Right ventricle myocardium superior (tissue), 1 donor: Measurements from ENCODE around the gene CRYBG2. TPM values are rescaled to one million over a fixed set of nuclear protein-coding genes. Genes with fewer than 3 reads are reported as not detected.
A peak's percentile ranks its signal among the peaks of the same experiment; 100 is the strongest.

Experiments
- ATAC-seq: fragments of 200-7000 bp; cut with Tn5 transposase; one replicate; pipeline ENCODE4 v1.9.1; 2020; ENCODE audit warnings: mild to moderate bottlenecking; ENCODE audit not compliant: poor library complexity
- DNase-seq: peaks from one replicate; pipeline ENCODE4 v3.0.0-alpha.2; 2020
- intact Hi-C: fragments of 100-400 bp; cut with DNase I; formaldehyde crosslinking; loops from one replicate; pipeline ENCODE4 v1.11.2; 2022
- total RNA-seq: library from RNA; stranded (reverse); fragmentation: NEBNext Ultra II Directional; extraction: Animal tissue kit (Norgen Biotek cat#: 25700); gene quantifications from one replicate; pipeline ENCODE4 v1.2.1, GENCODE V29; 2021
- donor health status: DM: no; HTN: yes; CAD: no; lungs with severe emphysema.

The CRYBG2 gene
- total RNA-seq, 1 donor from 2014 or later = not detected

DNA sequence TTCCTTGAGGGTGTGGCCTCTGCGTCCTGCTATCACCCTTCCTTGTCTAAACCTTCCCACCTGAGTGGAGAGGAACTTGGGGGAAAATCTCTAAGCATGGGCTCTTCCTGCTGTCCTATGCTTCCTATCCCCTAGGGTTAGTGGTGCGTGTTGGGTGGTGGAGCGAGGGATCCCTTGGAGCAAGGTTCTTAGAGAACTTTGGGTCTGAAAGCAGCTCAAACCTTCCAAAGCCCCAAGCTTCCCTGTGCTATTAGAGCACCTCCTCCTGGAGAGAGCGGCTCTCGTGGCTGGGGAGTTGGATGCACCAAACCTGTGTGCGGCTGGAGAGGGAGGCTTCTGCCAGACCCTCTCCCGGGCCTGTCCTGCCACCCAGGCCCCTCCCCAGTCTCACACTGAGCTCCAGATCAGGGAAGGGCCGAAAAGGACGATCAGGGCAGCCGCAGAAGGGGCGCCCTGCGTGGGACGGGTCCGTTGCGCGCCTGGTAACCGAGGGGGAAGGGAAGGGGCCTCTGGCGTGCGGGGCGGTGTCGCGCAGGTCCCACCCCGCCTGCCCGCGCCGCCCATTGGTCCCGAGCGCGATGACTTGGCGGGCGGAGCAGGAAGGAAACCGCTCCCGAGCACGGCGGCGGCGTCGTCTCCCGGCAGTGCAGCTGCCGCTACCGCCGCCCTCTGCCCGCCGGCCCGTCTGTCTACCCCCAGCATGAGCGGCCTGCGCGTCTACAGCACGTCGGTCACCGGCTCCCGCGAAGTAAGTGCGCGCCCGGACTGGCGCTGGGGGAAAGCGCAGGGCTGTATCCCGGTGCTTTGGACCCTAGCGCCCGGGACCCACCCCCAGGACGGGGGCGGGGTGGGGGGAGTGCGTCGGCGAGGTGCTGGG is 74.2 kb downstream of the CRYBG2 start, which contains the start of gene SH3BGRL3:
SH3BGRL3 (plus strand) TSS at position 631 of the 877 bp plus-strand sequence; CDS start at position 701, 70 bp downstream.
- intact Hi-C loops = loop anchor here (10.0 kb wide), 1 partner anchor 85 kb away; no protein-coding TSS in a partner anchor
- DNase-seq = peak; percentile 95
- peak; percentile 82 for ATAC-seq

DNA sequence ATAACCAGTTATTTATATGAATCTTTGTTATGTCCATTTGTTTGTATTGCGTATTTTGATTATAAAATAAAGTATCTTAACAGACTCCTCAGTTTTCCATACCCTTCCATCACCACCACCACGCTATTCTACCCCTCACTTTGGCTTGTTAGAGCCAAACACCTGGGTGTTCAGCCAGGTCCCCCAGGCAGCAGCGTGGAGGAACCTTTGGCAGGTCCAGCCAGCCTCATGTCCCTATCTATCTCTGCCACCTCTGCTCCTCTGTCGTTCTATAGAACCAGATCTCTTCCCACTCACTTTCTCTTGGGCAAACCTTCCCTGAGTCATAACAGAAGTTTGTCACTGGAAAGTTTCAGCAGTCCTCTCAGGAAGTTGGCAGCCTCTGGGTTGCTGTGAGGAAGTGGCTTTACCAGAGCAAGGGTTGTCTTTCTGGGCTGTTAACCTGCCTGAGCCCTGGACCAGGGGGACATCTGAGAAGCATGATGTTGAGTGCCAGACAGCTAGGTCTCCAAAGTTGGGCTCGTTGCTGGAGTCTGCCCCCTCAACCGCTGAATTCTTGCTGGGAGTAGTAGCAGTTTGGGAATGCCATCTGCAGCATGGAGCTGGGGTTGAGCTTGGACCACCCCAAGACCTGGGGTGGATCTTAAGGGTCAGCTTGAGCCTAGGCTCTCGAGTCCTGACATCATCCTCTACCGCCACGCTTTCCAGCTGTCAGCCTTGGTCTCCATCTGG is 75.0 kb downstream of the CRYBG2 start:
- DNase-seq (no peak), ATAC-seq (peak; percentile 5)
- intact Hi-C loops = no loop called here

DNA sequence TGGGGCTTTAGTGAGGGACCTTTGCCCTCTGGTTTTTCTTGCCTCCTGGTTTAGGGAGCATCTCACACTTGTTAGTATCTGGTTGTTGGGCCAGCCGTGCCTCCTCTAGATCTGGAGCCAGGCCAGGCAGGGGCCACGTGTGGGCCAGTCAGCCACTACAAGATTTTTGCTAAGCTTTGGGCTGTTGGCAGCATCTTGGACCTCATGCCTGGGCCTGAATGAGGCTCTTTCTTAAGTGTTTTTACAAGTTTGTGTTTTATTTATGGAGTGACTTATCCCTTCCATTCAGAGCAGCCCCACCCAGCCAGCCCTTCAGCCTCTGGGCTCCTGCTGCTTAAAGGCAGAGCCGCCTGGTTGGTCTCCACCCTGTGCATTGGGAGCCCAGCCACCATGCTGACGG is 75.6 kb downstream of the CRYBG2 start:
- ATAC-seq (no peak), DNase-seq (peak; percentile 77)
- intact Hi-C loops = no loop called here

DNA sequence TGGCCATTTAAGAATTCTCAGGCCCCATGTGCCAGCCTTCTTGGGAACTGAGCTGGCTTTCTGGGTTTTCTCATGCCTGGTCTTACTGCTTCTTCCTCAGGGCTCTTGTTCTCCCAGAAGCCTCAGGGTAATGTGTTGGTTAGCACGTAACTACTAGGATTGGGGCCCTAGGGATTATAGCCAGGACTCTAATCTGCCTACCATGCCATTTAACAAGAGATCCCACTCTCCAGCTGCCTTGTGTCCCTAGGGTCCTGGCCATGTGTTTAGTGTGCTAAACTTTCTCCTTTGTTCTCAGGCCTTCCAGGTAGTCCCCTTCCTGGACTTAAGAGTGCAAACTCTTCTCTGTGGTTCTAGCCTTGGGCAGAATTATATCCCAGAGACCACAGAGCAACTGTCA is 76.2 kb downstream of the CRYBG2 start:
- no peak for ATAC-seq
- intact Hi-C loops = no loop called here

DNA sequence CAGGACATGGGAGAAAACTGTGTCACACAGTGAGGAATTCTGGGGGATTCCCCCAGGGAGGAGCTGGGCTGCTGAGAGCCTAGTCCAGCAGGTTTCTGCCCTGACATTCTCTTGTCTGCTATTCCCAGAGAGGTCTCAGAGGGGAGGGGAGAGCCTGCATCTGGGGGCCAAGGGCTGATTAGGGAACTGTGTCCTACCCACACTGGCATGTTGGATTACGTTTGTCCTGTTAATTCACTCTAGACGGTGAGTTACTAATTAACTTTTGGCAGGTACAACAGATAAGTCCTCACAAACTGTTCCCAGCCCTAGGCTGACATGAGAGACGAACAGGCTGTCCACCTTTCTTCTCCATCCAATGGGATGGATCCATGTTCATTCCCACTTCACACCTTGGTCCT is 76.7 kb downstream of the CRYBG2 start:
- ATAC-seq = no peak
- intact Hi-C loops = no loop called here
- DNase-seq = no peak

More for the DNA sequence above, 76.2 kb downstream of the CRYBG2 start:
- DNase-seq = no peak

DNA sequence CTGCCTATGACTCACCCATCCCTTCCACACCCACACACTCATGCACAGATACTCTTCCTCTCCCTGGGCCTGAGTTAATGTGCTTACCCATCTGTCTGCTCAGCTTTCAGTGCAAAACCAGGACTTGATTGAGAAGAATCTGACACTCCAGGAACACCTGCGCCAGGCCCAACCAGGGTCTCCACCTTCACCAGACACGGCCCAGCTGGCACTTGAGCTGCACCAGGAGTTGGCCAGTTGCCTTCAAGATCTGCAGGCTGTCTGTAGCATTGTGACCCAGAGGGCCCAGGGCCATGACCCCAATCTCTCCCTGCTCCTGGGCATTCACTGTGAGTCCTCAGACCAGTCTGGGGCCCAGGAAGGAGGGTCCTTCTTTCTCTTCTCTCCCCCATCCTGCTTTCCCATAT is 77.5 kb downstream of the CRYBG2 start:
- intact Hi-C loops = no loop called here
- ATAC-seq (no peak), DNase-seq (peak; percentile 72)

DNA sequence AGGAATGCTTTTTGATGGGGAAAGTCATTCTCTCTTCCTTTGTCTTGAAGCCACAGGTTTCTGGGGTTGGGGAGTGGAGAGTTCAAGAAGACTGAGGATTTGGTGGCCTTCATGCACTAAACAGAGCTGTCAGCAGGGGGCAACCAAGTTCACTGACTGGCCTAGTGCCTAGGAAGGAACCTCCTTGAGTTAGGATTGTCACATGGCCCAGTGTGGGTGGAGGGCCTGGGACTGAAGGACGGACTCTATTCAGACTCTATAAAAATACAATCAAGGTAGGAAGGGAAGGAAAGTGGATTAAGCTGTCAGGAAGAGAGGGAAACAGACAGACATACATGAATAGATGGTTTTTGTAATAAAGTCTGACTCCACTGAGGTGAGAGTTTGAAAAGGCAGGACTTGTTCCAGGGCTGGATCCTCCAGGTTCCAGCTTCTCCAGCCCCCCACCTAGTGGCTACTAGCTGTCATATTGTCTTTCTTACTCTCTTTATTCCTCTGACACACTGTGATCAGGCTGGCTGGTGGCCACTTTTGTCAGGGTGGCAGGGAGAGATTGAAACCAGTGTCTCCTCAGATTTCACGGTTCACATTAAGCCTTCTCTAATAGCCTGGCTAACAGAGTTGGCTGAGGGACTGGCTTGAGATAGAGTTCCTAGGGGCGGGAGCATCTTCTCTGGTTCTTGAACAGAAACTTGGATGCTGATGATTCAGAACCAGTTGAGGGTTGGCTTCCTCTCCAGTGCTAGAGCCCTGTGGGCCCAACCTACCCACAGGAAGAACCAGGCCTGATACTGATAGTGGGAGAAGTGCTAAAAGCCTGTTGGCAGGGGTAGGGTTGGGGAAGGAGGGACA is 78.1 kb downstream of the CRYBG2 start:
- DNase-seq (peak; percentile 86), ATAC-seq (peak; percentile 66)
- intact Hi-C loops = loop anchor here (1.0 kb wide), 1 partner anchor 46 kb away; no protein-coding TSS in a partner anchor

DNA sequence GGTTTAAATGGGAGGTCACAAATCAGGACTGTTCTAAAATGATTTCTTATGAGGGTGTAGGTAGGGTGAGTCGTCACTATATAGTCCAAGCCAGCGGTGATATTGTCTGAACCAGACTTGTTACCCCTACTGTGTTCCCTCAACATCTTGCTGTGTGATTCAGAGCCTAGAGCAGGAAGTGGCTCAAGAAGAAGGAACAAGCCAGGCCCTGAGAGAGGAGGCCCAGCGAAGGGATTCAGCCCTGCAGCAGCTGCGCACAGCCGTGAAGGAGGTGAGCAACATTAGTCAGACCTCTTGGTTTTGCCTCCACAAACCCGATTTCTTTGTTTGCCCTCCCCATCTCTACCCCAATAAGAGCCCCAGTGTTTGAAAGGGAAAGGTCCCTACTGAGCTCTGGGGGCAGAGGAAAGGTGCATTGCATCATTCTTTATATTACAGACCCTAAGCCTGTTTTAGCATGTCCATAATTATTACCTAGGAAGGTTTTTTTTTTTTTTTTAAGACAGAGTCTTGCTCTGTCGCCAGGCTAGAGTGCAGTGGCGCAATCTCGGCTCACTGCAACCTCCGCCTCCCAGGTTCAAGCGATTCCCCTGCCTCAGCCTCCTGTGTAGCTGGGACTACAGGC is 79.0 kb downstream of the CRYBG2 start:
- DNase-seq = peak; percentile 57
- intact Hi-C loops = loop anchor here (1.0 kb wide), 1 partner anchor 47 kb away; no protein-coding TSS in a partner anchor
- no peak for ATAC-seq

Other genes with a start within 250 kb of the CRYBG2 start
- gene PDIK1L, start 242.3 kb downstream of the CRYBG2 start, total RNA-seq = 4.0 TPM
- 4.0 TPM for gene FAM110D, start 195.1 kb downstream of the CRYBG2 start, total RNA-seq
- gene C1orf232, start 185.2 kb downstream of the CRYBG2 start, total RNA-seq = not detected
- gene ZNF593, start 184.2 kb downstream of the CRYBG2 start, total RNA-seq = 14.1 TPM
- not detected for gene ZNF593OS, start 182.3 kb downstream of the CRYBG2 start, total RNA-seq
- gene CNKSR1, start 176.6 kb downstream of the CRYBG2 start, total RNA-seq = 1.4 TPM
- gene CATSPER4, start 163.5 kb downstream of the CRYBG2 start, total RNA-seq = not detected
- gene CEP85, start 119.9 kb downstream of the CRYBG2 start, total RNA-seq = 82.5 TPM
- gene SH3BGRL3, start 74.0 kb downstream of the CRYBG2 start, total RNA-seq = 33.9 TPM
- 8.3 TPM for gene UBXN11, start 47.5 kb downstream of the CRYBG2 start, total RNA-seq
- 4.4 TPM for gene CD52, start 36.2 kb downstream of the CRYBG2 start, total RNA-seq
- not detected for gene ZNF683, start 18.6 kb upstream of the CRYBG2 start, total RNA-seq
- not detected for gene LIN28A, start 56.7 kb upstream of the CRYBG2 start, total RNA-seq
- gene DHDDS, start 78.2 kb upstream of the CRYBG2 start, total RNA-seq = 23.7 TPM
- gene HMGN2, start 118.3 kb upstream of the CRYBG2 start, total RNA-seq = 132 TPM
- gene RPS6KA1, start 175.6 kb upstream of the CRYBG2 start, total RNA-seq = 3.9 TPM